RWPE2 (cell line): ENCODE measurements around the gene FEZF1.

Experiments used
- ATAC-seq: fragments of 200-7000 bp; cut with Tn5 transposase; 3 replicates; pipeline ENCODE4 v1.9.1; 2021; ENCODE audit warnings: low read depth
- DNase-seq: peaks from one replicate; pipeline ENCODE4 v3.0.0-alpha.2; 2020; ENCODE audit warnings: low spot score
- H3K27ac ChIP-seq: fragments of 450-650 bp; 2 replicates; pipeline ENCODE4 v1.5.1; 2017; ENCODE audit warnings: mild to moderate bottlenecking; ENCODE audit not compliant: poor library complexity, severe bottlenecking
- H3K27me3 ChIP-seq: fragments of 250-450 bp; sonication (Bioruptor Pico); 2 replicates; pipeline ENCODE4 v1.5.1; 2021; ENCODE audit warnings: mild to moderate bottlenecking, moderate library complexity; ENCODE audit not compliant: insufficient read depth, poor library complexity, severe bottlenecking
- H3K36me3 ChIP-seq: fragments of 250-450 bp; sonication (Bioruptor Pico); 2 replicates; pipeline ENCODE4 v1.5.1; 2020; ENCODE audit warnings: low read depth, mild to moderate bottlenecking, moderate library complexity
- H3K4me1 ChIP-seq: fragments of 250-450 bp; sonication (Bioruptor Pico); 2 replicates; pipeline ENCODE4 v1.5.1; 2021; ENCODE audit warnings: mild to moderate bottlenecking, moderate library complexity; ENCODE audit not compliant: insufficient read depth, poor library complexity, severe bottlenecking
- H3K4me3 ChIP-seq: fragments of 250-450 bp; sonication (Bioruptor Pico); 2 replicates; pipeline ENCODE4 v1.5.1; 2021; ENCODE audit warnings: mild to moderate bottlenecking, moderate library complexity; ENCODE audit not compliant: severe bottlenecking
- H3K9me3 ChIP-seq: fragments of 250-450 bp; sonication (Bioruptor Pico); 2 replicates; pipeline ENCODE4 v1.5.1; 2021; ENCODE audit warnings: mild to moderate bottlenecking, moderate library complexity; ENCODE audit not compliant: severe bottlenecking
- CTCF ChIP-seq: fragments of 450-650 bp; IDR thresholded peaks from one replicate; pipeline ENCODE4 v1.5.1; 2017; ENCODE audit warnings: mild to moderate bottlenecking, moderate library complexity; ENCODE audit not compliant: poor library complexity, severe bottlenecking

The FEZF1 gene

GRCh38 chr7:122316467-122317388, 12.2 kb upstream of the FEZF1 start:
- H3K9me3 ChIP-seq, result no peaks in the 10 kb centered on the region
- H3K4me3 ChIP-seq, result no peak overlapping the region
- TF ChIP-seq CTCF, result no peak
- ATAC-seq (no peak), DNase-seq (no peak)
- H3K27ac ChIP-seq, result no peak overlapping the region
- H3K4me1 ChIP-seq, result no peaks in the 10 kb centered on the region
- H3K36me3 ChIP-seq, result no peaks in the 10 kb centered on the region
- H3K27me3 ChIP-seq, result peaks cover 62% of the 10 kb centered on the region

- no peak overlapping the region for H3K27ac ChIP-seq
- DNase-seq (no peak), ATAC-seq (no peak)
- no peaks in the 10 kb centered on the region for H3K9me3 ChIP-seq
- no peaks in the 10 kb centered on the region for H3K4me1 ChIP-seq
- peaks cover 71% of the 10 kb centered on the region for H3K27me3 ChIP-seq
- no peak for TF ChIP-seq CTCF
- H3K36me3 ChIP-seq, result no peaks in the 10 kb centered on the region
- no peak overlapping the region for H3K4me3 ChIP-seq
Measured at GRCh38 chr7:122315507-122316466, 11.2 kb upstream of the FEZF1 start.

GRCh38 chr7:122314284-122314683, 9.7 kb upstream of the FEZF1 start:
- no peak for TF ChIP-seq CTCF
- Histone ChIP-seq H3K4me1 (no peaks in the 10 kb centered on the region), H3K4me3 (no peak overlapping the region), H3K27ac (no peak overlapping the region), H3K36me3 (no peaks in the 10 kb centered on the region), H3K9me3 (no peaks in the 10 kb centered on the region), H3K27me3 (peaks cover 86% of the 10 kb centered on the region)
- ATAC-seq (no peak), DNase-seq (no peak)

GRCh38 chr7:122312789-122313188, 8.2 kb upstream of the FEZF1 start:
- no peak for TF ChIP-seq CTCF
- Histone ChIP-seq H3K4me1 (no peaks in the 10 kb centered on the region), H3K27me3 (peaks cover 97% of the 10 kb centered on the region), H3K9me3 (no peaks in the 10 kb centered on the region), H3K4me3 (no peak overlapping the region), H3K27ac (no peak overlapping the region), H3K36me3 (no peaks in the 10 kb centered on the region)
- no peak for ATAC-seq
- no peak for DNase-seq
